Fibroblast of mammary gland (primary cell): ENCODE data around the gene PLEK.

Experiments
- DNase-seq: peaks from one replicate; pipeline ENCODE4 v3.0.0-alpha.2; 2010; ENCODE audit warnings: low read depth
- H3K4me3 ChIP-seq: 2 replicates; pipeline ENCODE4 v1.5.1; 2011; ENCODE audit warnings: low read depth, mild to moderate bottlenecking, low read length, moderate library complexity; ENCODE audit not compliant: control insufficient read depth
- CTCF ChIP-seq: conservative IDR thresholded peaks from 2 replicates; pipeline ENCODE4 v1.5.1; 2011; ENCODE audit warnings: low read depth, low read length, inconsistent platforms; ENCODE audit not compliant: control insufficient read depth, insufficient read depth

PLEK gene

DNA sequence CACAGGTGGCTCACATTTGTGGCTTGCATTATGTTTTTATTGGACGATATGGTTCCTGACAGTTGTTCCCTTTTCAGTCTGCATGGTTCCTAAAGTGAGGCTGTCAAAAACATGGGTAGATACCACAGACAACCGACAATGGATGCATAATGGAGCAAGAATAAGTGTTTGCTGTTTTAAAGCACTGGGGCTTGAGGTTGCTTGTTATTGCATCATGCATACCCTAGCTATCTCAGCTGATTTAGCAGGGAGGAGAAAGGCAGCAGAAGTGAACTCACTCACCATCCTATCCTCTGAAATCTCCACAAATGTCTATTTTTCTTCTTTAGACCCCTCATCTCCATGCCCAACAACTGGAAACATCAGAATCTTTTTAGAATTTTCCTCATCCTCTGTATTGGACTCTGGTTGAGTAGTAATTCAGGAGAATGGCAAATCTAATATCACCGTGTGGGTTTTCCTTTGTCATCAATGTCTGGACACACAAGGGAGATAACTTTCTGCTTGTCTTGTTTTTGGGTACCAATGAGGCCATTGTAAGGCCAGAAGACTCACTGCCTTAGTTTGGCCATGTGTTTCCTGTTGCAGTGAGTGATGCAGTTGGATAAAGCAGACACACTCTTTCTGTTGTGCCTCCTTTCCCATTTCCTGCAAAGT is 55.3 kb downstream of the PLEK start:
- no peak for TF ChIP-seq CTCF
- H3K4me3 ChIP-seq = no peak overlapping the region
- no peak for DNase-seq

DNA sequence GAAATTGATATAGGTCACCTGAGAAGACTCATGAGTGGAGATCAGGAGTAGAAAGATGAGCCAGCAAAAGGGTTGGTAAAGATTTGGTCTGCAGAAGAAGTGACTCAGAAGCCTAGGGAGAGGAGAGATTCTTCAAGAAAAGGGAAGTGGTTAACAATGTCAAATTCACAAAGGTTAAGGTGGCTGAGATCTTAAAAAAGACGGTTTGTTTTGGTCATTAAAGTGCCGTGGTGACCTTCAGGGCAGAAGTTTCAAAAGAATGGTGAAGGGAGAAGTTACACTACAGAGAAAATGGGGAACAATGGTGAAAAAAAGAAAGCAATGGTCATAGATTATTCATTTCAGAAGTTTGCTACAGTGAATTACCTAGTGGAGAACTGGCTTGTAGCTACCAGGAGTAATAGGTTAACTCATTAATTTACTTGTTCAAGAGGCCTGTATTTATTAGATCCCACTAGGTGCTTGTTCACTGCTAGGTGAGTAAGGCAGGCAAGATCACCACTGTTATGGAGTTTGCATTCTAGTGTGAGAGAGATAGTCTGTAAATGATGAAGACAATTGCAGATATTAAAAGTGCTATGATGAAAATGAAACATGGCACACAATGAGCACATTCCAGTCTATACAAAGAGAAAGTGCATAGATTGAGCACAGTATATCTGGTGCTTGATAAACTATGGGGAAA is 59.0 kb downstream of the PLEK start:
- H3K4me3 ChIP-seq = no peak overlapping the region
- no peak for TF ChIP-seq CTCF
- DNase-seq = no peak

DNA sequence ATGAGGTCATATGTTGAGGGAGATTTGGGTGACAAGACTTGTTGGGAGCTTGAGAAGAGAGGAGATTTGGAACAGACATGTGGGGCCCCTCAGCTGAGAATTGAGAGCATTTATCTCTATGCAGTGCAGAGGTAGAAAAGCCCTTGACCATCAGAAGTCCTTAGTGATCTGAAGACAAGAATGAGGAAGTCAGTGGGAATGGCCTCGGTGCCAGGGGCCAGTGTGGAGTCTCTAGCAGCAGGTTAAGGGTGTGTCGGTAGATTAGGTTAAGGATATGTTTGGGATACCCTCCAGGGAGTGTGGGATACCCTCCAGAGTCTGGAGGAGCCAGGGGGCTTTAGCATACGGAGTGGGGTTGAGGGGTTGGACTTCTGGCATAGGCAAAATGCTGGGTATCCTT is 60.4 kb downstream of the PLEK start:
- DNase-seq = no peak
- no peak for TF ChIP-seq CTCF
- no peak overlapping the region for H3K4me3 ChIP-seq

DNA sequence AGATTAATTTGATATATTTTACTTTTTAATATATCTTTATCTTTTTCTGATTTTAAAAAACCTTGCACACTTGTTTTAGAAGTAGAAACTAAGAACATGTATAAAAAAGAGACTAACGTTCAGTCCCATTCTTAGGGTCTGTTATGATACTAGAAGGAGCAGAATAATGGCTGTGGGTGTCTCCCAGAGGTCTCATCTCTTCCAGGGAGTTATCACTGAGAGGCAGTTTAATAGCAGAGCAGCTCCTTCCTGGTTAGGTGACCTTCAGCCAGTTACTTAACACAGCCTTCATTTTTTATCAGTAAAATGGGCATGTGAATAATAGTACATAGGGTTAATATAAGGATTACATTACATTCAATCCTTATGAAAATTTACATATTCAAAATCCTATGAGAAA is 61.4 kb downstream of the PLEK start:
- DNase-seq = no peak
- H3K4me3 ChIP-seq = no peak overlapping the region
- TF ChIP-seq CTCF = no peak

GRCh38 chr2:68426848-68427579 is 61.9 kb downstream of the PLEK start:
- TF ChIP-seq CTCF = no peak
- H3K4me3 ChIP-seq = no peak overlapping the region
- no peak for DNase-seq

DNA sequence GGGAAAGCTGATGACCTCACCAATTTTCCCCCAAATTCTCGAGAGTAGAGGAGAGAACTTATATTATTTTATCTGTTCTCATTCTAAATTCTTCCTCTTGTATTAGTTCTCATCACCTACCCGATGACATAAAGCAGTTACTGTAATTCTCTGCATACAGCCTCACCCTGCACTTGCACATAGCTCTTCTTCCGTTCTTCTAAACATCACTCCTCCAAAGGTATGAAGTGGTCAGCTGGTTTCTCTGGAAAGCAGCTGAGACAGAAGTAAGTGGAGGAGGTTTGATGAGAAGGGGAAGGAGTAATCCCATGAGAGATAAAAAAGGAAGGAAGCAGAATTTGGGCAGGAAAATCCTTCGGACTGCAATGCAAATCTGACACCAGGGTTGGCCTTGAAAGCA is 63.0 kb downstream of the PLEK start:
- no peak for DNase-seq
- no peak for TF ChIP-seq CTCF

More for the DNA sequence above, 63.0 kb downstream of the PLEK start:
- no peak overlapping the region for H3K4me3 ChIP-seq
